HepG2 (cell line): ENCODE results near the gene GPX7.

Experiments used
- CTCF ChIP-seq: sonication (generic); formaldehyde crosslinking; IDR thresholded peaks from 2 replicates; pipeline ENCODE4 v1.5.0; 2020; ENCODE audit warnings: mild to moderate bottlenecking, missing genetic modification reagents, moderate library complexity
- ELF4 ChIP-seq: sonication (generic); formaldehyde crosslinking; IDR thresholded peaks from 2 replicates; pipeline ENCODE4 v1.5.0; 2020; ENCODE audit warnings: missing genetic modification reagents, mild to moderate bottlenecking, moderate library complexity, borderline replicate concordance
- FOXP4 ChIP-seq: sonication (generic); formaldehyde crosslinking; IDR thresholded peaks from 2 replicates; pipeline ENCODE4 v1.4.0; 2020; ENCODE audit warnings: missing genetic modification reagents
- MAFK ChIP-seq, 2 experiments: IDR thresholded peaks in 1 of 2; conservative IDR thresholded peaks in 1 of 2; 2 replicates each; pipeline ENCODE4 v1.6.1; 2011; ENCODE audit warnings: improper control_type of control experiment in 2 of 2, low read length in 2 of 2
- SIN3A ChIP-seq: IDR thresholded peaks from 2 replicates; pipeline ENCODE4 v1.6.1; 2011; ENCODE audit warnings: low read depth, mild to moderate bottlenecking, control low read depth, low read length, borderline replicate concordance
- ZFP37 ChIP-seq: sonication (generic); formaldehyde crosslinking; IDR thresholded peaks from 2 replicates; pipeline ENCODE4 v1.4.0; 2020; ENCODE audit warnings: missing genetic modification reagents, borderline replicate concordance
- ZNF160 ChIP-seq: sonication (generic); formaldehyde crosslinking; IDR thresholded peaks from 2 replicates; pipeline ENCODE4 v1.8.0; 2022; ENCODE audit warnings: mild to moderate bottlenecking, inconsistent platforms, missing genetic modification reagents
- ZNF335 ChIP-seq: sonication (generic); formaldehyde crosslinking; IDR thresholded peaks from 2 replicates; pipeline ENCODE4 v1.4.0; 2020; ENCODE audit warnings: missing genetic modification reagents

- TF ChIP-seq ELF4 (CRISPR knock-in tag) = no peak
- no peak for TF ChIP-seq CTCF
- no peak for TF ChIP-seq FOXP4 (CRISPR knock-in tag)
- no peak for TF ChIP-seq ZNF160 (CRISPR knock-in tag)
- no peak for TF ChIP-seq ZNF335 (CRISPR knock-in tag)
- TF ChIP-seq ZFP37 (CRISPR knock-in tag) = no peak
- TF ChIP-seq MAFK (conservative IDR thresholded peaks at IDR 0.05 in 1 of 2, IDR thresholded peaks at IDR 0.05 in 1 of 2; ENCODE audit: low read length in 2 of 2) = no peak
- no peak for TF ChIP-seq SIN3A
Observed at GRCh38 chr1:52641307-52641706, 39.1 kb downstream of the GPX7 start.
